Body of pancreas (tissue), 4 donors: ENCODE data around the gene NSUN6. TPM values are rescaled to one million over a fixed set of nuclear protein-coding genes. Genes with fewer than 3 reads are reported as not detected.
A peak's percentile ranks its signal among the peaks of the same experiment; 100 is the strongest.

ENCODE experiments used
- ATAC-seq: fragments of 150-250 bp; one replicate; pipeline ENCODE4 v1.9.1; 2016
- DNase-seq, 4 donors: peaks; one replicate each; pipeline ENCODE4 v3.0.0-alpha.2; 2019
- H3K27ac ChIP-seq, 4 donors: fragments of 200-600 bp; sonication (generic); 1 replicate in 3 of 4; 2 replicates in 1 of 4; pipeline versions ENCODE4 v1.5.1 to v1.6.1; 2016 to 2019; ENCODE audit warnings: mild to moderate bottlenecking in 1 of 4, mixed read lengths in 1 of 4, moderate library complexity in 1 of 4
- H3K27me3 ChIP-seq, 2 donors: fragments of 200-600 bp; sonication (generic); one replicate each; pipeline ENCODE4 v1.6.0; 2016; ENCODE audit warnings: mild to moderate bottlenecking in 1 of 2
- H3K36me3 ChIP-seq, 2 donors: fragments of 200-600 bp; sonication (generic); replicated peaks in 1 of 2; 2 replicates each; pipeline ENCODE4 v1.5.1; 2016; ENCODE audit warnings: low read depth in 2 of 2; ENCODE audit not compliant: insufficient read depth in 1 of 2
- H3K4me1 ChIP-seq: fragments of 200-600 bp; sonication (generic); one replicate; pipeline ENCODE4 v1.6.0; 2016
- H3K4me3 ChIP-seq, 2 donors: fragments of 200-600 bp; sonication (generic); 1 replicate in 1 of 2; 2 replicates in 1 of 2; pipeline ENCODE4 v1.5.1; 2016 to 2019
- H3K9me3 ChIP-seq, 3 donors: fragments of 200-600 bp; sonication (generic); 1 replicate in 2 of 3; 2 replicates in 1 of 3; pipeline ENCODE4 v1.5.1; 2016
- POLR2A ChIP-seq, 3 donors: fragments of 450-650 bp; IDR thresholded peaks; one replicate each; pipeline ENCODE4 v1.6.1; 2016; ENCODE audit warnings: antibody characterized with exemption in 3 of 3, mild to moderate bottlenecking in 2 of 3
- WGBS, 2 donors: methylation state at CpG; one replicate each; pipeline ENCODE4 v1.1.5; 2017; 5-methylcytosine and 5-hydroxymethylcytosine counted together
- intact Hi-C: fragments of 100-400 bp; cut with DNase I; formaldehyde crosslinking; loops from one replicate; pipeline ENCODE4 v1.15.1; 2023
- total RNA-seq, 2 donors: library from RNA; depleted of rRNA; stranded (reverse); fragments of >200 nt; gene quantifications; one replicate each; pipeline ENCODE4 v1.1.0, GENCODE V29; 2016
- TF ChIP-seq, protein P1 (sequence below), 7 experiments: fragments of 450-650 bp in 4 of 7; fragments of 200-600 bp in 3 of 7; sonication (generic) in 3 of 7; IDR thresholded peaks; one replicate each; pipeline ENCODE4 v1.5.1; 2016 to 2019; ENCODE audit warnings: antibody characterized with exemption in 7 of 7

The NSUN6 gene, protein sequence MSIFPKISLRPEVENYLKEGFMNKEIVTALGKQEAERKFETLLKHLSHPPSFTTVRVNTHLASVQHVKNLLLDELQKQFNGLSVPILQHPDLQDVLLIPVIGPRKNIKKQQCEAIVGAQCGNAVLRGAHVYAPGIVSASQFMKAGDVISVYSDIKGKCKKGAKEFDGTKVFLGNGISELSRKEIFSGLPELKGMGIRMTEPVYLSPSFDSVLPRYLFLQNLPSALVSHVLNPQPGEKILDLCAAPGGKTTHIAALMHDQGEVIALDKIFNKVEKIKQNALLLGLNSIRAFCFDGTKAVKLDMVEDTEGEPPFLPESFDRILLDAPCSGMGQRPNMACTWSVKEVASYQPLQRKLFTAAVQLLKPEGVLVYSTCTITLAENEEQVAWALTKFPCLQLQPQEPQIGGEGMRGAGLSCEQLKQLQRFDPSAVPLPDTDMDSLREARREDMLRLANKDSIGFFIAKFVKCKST
- 10 to 100 TPM; 19.5 to 21.4 TPM for total RNA-seq

DNA sequence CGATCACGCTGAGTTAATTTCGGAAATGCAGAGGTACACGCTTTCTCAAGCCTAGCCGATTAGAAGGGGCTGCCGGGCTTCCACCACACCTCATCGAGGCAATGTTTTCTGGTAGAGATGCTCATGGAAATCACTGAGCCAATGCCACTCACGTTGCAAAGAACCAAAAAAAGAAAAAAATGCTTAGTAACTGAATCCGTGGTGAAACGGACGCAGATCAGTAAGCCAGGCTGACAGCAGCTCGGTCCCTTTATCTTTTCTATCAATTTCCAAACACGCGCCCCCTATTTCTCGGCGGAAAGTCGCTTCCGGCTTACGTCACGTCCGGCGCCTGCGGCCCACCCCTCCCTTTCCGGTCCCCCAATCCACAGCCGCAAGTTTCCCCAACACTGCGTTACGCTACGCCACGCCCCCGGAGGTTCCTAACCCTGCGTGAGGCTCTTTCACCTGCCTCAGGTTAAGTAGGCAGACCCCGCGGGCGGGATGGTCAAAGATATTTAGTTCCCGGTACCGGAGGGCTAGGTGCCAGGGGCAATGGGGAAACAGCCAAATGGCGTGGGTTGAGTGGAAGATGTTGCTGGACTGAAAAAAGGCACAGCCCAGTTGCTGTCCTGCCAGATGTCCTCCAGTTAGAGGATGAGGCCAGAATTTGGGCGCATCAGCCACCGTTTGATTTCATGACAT lies at the start of gene NSUN6:
TSS of gene NSUN6 (minus strand) at position 264 of the 684 bp plus-strand sequence. CDS start 384 bp downstream, outside the sequence.
- intact Hi-C loops, result no loop called here
- H3K36me3 ChIP-seq, result no peaks in the 10 kb centered on the region
- peak within 1 kb of the TSS; percentile 13 to 49 for H3K4me3 ChIP-seq
- WGBS, 2 donors, result 0% methylated on average over 35 to 39 of the region's 39 CpGs
- H3K9me3 ChIP-seq, result no peaks in the 10 kb centered on the region
- ATAC-seq, result peak; percentile 99
- DNase-seq, result peak; percentile 93 to 95 (median 94)
- peaks cover 5% of the 10 kb centered on the region for H3K4me1 ChIP-seq
- peak; percentile 85 to 95 (median 93) for TF ChIP-seq POLR2A (IDR thresholded peaks at IDR 0.05)
- TF ChIP-seq, protein P1, sequence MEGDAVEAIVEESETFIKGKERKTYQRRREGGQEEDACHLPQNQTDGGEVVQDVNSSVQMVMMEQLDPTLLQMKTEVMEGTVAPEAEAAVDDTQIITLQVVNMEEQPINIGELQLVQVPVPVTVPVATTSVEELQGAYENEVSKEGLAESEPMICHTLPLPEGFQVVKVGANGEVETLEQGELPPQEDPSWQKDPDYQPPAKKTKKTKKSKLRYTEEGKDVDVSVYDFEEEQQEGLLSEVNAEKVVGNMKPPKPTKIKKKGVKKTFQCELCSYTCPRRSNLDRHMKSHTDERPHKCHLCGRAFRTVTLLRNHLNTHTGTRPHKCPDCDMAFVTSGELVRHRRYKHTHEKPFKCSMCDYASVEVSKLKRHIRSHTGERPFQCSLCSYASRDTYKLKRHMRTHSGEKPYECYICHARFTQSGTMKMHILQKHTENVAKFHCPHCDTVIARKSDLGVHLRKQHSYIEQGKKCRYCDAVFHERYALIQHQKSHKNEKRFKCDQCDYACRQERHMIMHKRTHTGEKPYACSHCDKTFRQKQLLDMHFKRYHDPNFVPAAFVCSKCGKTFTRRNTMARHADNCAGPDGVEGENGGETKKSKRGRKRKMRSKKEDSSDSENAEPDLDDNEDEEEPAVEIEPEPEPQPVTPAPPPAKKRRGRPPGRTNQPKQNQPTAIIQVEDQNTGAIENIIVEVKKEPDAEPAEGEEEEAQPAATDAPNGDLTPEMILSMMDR (IDR thresholded peaks at IDR 0.05), result peak in 2 of 7 experiments; percentile 25 to 32
- peak within 1 kb of the TSS; percentile 76 to 91 (median 88) for H3K27ac ChIP-seq
- H3K27me3 ChIP-seq, result no peaks in the 10 kb centered on the region

GRCh38 chr10:18699849-18700840 lies 48.8 kb upstream of the NSUN6 start:
- intact Hi-C loops, result no loop called here
- no peaks in the 10 kb centered on the region for H3K27me3 ChIP-seq
- ATAC-seq, result no peak
- no peak for TF ChIP-seq POLR2A (IDR thresholded peaks at IDR 0.05)
- TF ChIP-seq, protein P1 (IDR thresholded peaks at IDR 0.05), result no peak
- H3K4me3 ChIP-seq, result no peak overlapping the region
- no peak for DNase-seq
- no peaks in the 10 kb centered on the region for H3K36me3 ChIP-seq
- WGBS, 2 donors, result 39% methylated on average over 6 of the region's 6 CpGs
- no peak overlapping the region for H3K27ac ChIP-seq
- no peaks in the 10 kb centered on the region for H3K9me3 ChIP-seq
- H3K4me1 ChIP-seq, result no peaks in the 10 kb centered on the region

GRCh38 chr10:18690541-18690940 lies 39.2 kb upstream of the NSUN6 start:
- no peak for TF ChIP-seq POLR2A (IDR thresholded peaks at IDR 0.05)
- TF ChIP-seq, protein P1 (IDR thresholded peaks at IDR 0.05), result no peak
- no peak for ATAC-seq

GRCh38 chr10:18689498-18689897 lies 38.1 kb upstream of the NSUN6 start:
- ATAC-seq (no peak), DNase-seq (no peak)
- H3K4me1 ChIP-seq, result no peaks in the 10 kb centered on the region
- no peak for TF ChIP-seq POLR2A (IDR thresholded peaks at IDR 0.05)
- TF ChIP-seq, protein P1 (IDR thresholded peaks at IDR 0.05), result peak in 6 of 7 experiments; percentile 14 to 39 (median 32)
- H3K27me3 ChIP-seq, result no peaks in the 10 kb centered on the region
- no peaks in the 10 kb centered on the region for H3K9me3 ChIP-seq
- intact Hi-C loops, result no loop called here
- H3K36me3 ChIP-seq, result no peaks in the 10 kb centered on the region
- no peak overlapping the region for H3K4me3 ChIP-seq
- H3K27ac ChIP-seq, result no peak overlapping the region
- 7 to 10% methylated on average over 3 of the region's 3 CpGs for WGBS, 2 donors

More at GRCh38 chr10:18690541-18690940, 39.2 kb upstream of the NSUN6 start:
- Histone ChIP-seq H3K27ac (no peak overlapping the region), H3K36me3 (no peaks in the 10 kb centered on the region), H3K9me3 (no peaks in the 10 kb centered on the region), H3K4me3 (no peak overlapping the region), H3K27me3 (no peaks in the 10 kb centered on the region), H3K4me1 (no peaks in the 10 kb centered on the region)
- DNase-seq, result no peak
- 84 to 88% methylated on average over 6 of the region's 6 CpGs for WGBS, 2 donors
- intact Hi-C loops, result no loop called here
